Activated CD4-positive, alpha-beta T cell treated with anti-CD3 and anti-CD28 coated beads, Interleukin-2, amount 50 U/mL, for 24 hours (primary cell): ENCODE measurements around the gene PLAU.
A peak's percentile ranks its signal among the peaks of the same experiment; 100 is the strongest.
"Not testable (repeated sequence)": the region's sequence is repeated elsewhere in the genome, so short reads cannot be mapped to it uniquely, and the experiment has no call there.

Experiments used
- DNase-seq, 2 donors: peaks; one replicate each; pipeline ENCODE4 v3.0.0-alpha.2; 2020; ENCODE audit warnings: low read depth in 1 of 2, low spot score in 1 of 2

PLAU gene

DNA sequence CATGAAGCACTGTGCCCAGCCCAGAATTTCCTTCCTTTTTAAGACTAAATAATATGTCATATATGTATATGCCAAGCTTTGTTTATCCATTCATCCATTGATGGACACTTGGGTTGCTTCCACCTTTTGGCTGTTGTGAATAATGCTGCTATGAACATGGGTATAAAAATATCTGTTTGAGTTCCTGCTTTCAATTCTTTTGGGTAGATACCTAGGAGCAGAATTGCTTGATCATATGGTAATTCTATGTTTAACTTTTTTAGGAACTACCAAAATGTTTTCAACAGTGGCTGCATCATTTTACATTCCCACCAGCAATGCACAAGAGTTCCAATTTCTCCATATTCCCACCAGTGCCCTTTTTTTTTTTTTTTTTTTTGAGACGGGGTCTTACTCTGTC is 13.2 kb upstream of the PLAU start:
- DNase-seq = no peak

DNA sequence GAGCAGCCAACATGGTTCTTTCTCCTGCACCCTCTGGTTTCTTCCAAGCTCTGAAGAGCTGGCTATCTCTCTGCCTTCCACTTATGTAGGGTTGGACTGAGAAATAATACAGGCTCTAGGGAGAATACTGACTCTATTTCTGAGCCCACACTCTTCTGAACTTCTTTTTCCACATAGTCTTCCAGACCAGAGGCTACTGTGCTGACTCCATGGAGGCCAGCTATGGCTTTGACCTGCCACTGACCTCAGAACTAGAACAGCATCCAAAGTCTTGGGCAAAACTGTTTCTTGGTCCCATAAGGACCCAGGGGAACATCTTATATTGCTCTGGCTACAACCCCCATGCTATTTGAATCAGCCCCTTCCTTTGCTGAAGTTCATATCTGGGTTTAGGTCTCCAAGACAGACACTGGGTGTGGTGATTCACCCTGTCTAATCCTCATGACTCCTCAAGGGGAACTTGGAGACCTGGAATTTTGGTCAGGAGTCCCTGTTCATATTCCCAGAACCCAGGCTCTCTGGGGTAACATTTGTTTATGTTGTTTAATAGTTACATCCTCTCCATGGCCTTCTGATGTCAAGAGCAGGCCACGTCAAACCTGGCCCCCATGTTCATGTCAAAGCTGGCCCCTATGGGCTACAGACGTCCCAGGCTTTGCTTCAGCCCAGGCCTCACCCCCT is 12.1 kb upstream of the PLAU start:
- DNase-seq = no peak

DNA sequence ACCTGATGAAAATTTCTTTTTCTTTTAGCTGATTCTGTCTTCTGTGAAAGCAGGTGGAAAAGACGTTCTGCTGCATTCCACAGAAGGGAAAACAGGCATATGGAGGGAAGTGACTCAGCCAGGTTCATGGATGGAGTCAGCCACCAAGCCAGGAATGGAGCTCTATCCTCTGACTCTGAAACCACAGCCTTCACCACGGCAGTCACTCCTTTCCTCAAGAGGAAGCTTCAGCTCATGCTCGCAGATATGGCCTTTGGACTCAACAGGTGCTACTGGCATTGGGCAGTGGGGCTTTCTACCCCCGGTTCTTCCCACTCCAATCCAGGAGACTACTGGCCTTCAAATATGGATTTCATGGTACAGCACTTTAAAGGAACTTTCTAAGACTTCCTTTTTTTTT is 11.5 kb upstream of the PLAU start:
- no peak for DNase-seq

DNA sequence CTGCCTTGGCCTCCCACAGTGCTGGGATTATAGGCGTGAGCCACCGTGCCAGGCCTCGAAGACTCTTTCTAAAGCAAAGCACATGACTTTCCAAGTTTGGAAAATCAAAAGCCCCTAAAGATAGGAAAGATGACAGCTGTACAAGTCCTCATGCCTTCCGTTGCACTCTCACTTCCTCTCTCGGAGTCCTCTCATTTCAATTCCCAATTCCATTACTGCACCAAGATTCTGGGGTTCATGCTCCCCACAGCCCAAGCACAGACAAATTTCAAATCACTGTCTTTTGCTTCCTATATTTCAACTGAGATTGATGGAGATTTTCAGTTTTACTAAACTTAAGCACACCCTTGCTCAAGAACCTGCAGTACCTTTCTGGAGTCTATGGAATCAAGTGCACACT is 10.9 kb upstream of the PLAU start:
- no peak for DNase-seq

DNA sequence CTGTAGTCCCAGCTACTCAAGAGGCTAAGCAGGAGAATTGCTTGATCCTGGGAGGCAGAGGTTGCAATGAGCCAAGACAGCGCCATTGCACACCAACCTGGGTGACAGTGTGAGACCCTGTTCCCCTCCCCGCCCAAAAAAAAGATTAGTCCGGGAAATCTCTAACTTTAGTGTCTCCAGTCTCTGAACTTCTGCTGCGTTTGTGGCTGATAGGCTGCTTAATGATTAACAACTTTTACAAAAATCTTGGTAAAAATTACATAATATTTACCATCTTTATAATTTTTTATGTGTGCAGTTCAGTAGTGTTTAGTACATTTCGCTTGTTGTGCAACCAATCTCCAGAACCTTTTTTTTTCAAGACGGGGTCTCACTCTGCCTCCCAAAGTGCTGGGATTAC is 9.7 kb upstream of the PLAU start:
- DNase-seq = no peak

DNA sequence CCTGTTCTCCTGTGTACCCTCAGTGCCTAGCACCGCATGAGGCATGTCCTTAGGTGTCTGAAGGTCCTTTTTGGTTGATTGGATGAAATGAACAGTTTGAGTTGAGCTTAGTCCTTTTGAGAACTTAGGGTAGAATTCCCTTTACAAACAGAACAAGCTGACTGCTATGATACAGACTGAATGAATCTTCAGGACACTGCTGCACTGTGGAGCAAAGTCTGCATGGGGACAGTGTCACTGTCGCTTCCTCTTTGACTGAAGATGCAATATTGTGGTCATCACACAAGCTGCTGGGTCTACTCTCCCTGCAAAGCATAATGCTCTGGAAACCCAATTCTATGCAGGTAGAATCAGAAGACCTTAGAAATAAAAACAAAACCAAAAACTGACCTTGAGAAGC is 8.6 kb upstream of the PLAU start:
- no peak for DNase-seq

DNA sequence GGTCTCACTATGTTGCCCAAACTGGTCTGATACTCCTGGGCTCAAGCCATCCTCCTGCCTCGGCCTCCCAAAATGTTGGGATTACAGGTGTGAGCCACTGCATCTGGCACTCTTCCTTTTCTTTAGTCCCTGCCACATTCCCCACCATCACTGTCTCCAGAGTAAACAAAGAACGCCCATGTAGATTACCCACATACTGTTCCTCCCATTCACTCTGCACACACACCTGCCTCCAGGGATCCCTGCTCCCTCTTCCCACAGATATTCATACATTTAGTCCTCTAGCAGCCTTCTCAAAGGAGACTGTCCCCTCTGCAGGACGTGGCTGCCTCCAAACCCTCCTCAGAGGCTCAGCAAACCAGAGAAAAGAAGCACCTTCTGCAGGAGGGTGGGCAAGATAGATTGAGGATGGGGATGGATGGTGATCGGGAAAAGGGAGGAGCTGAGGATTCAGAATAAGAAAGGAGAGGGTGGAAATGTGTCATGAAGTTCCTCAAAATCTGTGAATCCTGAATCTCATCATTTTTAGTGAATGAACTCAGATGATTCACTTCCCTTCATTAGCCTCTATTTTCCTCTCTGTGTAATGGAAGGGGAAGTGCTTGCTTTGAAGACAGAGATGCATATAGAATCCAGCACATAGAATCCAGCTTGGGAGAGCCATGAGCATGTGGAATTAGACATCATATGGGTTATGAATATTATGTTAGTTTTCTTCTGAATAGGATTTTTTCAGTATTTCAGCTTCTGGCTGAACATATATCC is 5.5 kb upstream of the PLAU start:
- no peak for DNase-seq

DNA sequence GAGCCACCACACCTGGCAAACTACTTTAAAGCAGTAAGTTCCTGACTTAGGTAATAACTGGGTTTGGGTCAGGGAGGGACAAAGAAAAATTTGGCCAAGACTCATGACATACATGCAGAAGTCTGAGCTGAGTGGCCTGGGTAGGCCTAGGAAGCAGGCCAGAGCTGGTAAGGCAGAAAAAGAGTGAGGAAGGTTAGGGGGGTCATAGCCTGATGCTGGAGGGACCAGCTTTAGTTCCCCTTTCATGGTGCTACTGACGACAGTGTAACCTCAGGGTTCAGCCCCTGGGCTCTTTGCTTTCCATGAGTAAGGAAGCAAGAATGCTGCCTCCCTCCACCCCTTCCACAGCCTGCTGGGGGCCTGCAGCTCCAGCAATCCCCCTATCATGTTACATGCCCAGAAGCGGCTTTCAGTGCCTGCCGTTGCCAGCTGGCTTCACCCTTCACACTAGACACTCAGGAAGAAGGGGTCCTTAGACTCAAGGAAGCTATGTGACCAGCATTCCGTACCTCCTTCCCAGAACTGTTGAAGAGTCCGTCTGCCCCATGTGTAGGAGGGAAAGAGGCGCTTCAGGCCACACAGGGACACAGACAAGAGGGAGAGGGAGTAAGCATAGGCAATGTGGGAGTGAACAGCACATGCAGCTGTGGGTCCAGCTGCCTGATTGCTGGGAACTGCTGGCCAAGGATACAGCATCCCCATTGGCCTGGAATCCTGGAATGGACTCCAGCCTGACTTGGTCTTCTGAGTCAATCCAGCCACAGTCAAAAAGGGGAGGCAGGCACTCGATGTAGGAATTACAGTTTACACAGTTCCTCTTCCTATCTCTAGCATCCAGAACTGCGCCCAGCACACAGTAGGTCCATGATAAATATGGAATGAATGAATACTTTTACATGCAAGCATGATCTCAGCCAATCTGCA is 4.1 kb upstream of the PLAU start:
- DNase-seq = no peak

DNA sequence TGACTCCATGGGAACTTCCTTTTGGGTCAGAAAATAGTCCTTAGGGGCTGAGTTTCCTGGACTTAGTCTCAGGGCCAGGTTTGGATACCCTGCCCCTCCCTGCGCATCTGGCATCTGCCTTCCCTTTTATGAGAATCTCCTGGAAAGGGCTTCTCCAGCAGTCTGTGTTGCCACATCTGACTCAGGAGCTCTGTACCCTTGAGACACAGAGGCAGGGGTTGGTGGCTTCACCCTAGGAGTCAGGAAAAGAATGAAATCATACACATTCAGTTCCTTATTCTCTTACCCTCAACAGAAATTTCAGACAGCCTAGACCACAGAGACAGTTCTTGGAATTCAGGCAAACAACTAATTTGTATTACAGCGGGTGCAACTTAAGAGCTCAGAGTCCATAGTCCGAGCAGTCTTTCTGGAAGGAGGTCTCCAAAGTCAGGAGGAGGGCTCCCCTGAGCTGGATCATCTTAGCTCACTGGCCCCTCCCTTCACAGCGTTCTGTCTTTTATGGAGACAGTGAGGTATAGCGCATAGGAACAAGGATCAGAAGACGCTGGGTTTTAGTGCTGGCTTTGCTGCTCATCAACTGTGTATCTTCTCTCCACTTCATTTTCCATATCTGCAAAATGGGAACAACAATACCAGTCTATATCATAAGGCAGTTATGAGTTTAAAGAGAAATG is 3.0 kb upstream of the PLAU start:
- no peak for DNase-seq

DNA sequence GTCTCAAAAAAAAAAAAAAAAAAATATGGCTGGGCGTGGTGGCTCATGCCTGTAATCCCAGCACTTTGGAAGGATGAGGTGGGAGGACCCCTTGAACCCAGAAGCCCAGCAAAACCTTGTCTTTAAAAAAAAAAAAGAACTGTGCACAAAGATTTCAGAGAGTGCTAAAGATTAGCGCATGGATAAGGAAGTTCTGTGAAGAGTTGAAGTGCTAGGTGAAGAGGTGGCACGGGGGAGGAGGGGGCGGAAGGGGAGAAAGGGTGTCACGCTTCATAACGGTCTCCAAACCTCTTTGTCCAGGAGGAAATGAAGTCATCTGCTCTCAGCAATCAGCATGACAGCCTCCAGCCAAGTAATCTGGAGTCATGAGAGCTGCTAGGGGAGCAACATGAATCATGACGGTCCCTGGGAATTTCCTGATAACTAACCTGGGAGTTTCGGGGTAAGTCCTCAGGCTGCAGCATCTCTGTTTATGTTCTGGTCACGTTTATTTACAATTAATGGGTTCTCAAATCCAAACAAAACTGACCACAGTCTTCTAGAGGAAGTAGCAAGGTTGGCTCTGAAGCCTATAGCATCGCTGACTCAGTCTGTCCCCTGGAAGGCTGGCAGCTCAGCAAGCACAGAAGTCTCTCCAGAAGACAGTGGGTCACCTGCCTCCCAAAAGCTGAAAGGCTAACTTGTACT is 1.9 kb upstream of the PLAU start:
- peak in 1 of 2 donors; percentile 52 for DNase-seq

DNA sequence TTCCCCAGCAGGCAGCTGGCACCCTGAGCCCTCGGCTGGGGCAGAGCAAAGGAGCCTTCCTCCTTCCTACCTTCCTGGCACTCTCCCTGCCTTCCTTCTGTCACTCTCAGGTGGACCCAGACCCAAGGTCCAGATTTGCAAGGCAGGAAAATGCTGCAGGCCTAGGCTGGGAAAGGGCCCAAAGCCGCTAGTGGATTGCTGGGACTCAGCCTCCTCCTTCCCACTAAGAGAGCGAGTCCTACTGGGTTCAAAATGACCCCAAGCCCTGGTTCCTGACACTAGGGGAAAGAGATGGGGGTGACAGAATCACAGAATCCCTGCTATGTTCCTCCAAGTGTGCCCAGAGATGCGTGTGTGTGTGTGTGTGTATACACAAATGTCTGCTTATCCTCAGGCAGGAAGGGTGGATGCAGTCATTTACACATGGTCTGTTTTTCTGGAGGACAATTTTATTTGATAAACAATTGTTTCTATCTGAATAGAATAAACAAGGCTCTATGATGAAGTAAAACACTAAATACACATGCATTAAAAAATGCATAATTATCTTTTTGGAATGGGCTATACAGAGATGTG is 1.3 kb upstream of the PLAU start:
- no peak for DNase-seq

DNA sequence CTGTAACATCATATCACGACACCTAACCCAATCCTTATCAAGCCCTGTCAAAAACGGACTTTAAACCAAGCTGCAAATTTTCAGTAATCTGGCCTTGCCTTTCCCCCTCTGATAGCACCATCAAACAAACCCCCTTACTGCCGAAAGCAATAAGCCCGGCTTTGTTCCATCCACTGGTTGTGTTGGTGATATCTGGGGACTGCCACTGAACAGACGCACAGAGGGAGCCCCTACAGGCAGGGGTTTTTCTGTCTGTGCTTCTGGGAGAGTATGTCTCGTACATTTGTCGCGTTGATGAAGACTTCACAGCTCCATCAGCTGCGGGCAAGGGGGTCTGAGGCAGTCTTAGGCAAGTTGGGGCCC is 550 bp upstream of the PLAU start:
- no peak for DNase-seq

DNA sequence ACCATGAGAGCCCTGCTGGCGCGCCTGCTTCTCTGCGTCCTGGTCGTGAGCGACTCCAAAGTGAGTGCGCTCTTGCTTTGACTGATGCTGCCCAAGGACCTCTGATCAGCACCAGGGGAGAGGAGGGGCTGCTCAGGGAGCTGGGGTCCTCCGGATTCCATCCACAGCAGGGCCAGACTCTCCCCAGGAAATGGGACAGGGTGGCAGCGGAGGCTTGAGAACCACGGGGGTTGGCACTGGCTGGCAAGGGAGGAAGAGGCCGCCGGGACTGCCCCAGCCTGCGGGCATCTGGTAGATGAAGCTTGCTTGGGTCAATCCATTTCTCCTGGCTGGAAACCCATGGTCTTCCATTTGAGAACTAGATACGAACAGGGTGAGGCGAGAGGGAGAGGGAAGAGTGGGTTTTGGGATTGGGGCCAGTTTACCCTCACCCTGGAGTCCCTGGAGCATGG is 647 bp downstream of the PLAU start:
- no peak for DNase-seq

DNA sequence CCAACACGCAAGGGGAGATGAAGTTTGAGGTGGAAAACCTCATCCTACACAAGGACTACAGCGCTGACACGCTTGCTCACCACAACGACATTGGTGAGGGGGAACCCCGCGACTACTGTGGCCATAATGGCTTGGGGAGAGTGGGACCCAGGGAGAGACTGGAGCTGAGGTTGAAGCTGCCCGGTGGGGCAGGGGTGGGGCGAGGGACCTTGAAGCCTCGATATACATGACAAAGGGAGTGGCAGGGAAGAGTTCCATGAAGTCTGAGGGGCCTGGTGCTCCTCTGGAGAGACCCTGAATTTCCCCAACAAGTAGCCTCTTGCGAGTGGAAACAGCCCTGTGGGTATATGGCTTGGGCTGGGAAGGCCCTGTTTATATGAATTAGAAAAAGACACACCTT is 3.1 kb downstream of the PLAU start:
- no peak for DNase-seq

DNA sequence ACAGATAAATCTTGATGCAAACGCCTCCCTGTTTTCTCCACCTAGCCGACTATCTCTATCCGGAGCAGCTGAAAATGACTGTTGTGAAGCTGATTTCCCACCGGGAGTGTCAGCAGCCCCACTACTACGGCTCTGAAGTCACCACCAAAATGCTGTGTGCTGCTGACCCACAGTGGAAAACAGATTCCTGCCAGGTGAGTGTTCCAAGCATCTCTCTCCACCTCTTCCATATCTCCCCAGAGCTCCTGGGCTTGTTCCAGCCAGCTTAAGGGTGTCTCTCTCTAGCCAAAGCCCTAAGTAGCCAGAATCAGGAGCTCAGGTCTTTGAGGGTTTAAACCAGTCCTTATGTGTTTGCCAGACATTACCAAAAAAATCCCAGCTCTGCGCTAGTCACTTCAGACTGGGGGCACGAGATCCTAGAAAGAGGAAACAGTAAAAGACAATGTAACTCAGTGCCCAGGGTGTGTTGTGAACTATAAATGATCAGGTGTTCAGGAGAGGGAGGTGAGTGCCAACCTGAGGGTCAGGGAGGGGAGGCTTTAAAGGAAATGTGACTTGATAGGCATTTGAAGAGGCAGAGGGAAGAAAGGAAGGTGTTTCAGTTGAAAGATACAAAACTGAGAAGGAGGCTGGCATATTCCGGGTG is 4.4 kb downstream of the PLAU start:
- DNase-seq = no peak

DNA sequence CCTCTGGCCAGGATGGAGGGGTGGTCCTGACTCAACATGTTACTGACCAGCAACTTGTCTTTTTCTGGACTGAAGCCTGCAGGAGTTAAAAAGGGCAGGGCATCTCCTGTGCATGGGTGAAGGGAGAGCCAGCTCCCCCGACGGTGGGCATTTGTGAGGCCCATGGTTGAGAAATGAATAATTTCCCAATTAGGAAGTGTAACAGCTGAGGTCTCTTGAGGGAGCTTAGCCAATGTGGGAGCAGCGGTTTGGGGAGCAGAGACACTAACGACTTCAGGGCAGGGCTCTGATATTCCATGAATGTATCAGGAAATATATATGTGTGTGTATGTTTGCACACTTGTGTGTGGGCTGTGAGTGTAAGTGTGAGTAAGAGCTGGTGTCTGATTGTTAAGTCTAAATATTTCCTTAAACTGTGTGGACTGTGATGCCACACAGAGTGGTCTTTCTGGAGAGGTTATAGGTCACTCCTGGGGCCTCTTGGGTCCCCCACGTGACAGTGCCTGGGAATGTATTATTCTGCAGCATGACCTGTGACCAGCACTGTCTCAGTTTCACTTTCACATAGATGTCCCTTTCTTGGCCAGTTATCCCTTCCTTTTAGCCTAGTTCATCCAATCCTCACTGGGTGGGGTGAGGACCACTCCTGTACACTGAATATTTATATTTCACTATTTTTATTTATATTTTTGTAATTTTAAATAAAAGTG is 6.0 kb downstream of the PLAU start:
- no peak for DNase-seq

DNA sequence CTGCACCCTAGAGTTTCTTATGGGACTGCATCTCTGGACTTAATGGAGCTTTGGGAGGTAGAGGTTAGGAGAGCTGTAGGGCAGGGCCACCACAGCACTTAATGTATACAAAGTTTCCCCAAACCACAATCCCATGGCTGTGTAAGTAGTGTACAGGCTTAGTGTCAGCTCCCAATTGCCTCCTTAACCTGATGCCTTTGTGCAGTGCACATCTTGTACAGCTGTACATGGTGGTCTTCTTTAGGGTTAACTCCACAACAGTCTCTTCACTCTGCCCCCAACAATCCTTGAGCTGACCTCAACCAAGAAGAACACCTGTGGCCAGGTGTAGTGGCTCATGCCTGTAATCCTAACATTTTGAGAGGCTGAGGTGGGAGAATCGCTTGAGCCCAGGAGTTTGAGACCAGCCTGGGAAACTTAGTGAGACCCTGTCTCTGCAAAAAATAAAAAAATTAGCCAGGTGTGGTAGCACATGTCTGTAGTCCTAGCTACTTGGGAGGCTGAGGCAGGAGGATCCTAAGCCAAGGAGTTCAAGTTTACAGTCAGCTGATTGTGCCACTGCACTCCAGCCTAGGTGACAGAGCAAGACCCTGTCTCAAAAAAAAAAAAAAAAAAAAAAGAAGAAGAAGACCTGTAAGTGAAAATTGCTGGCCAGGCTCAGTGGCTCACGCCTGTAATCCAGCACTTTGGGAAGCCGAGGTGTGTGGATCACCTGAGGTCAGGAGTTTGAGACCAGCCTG is 6.8 kb downstream of the PLAU start:
- no peak for DNase-seq

DNA sequence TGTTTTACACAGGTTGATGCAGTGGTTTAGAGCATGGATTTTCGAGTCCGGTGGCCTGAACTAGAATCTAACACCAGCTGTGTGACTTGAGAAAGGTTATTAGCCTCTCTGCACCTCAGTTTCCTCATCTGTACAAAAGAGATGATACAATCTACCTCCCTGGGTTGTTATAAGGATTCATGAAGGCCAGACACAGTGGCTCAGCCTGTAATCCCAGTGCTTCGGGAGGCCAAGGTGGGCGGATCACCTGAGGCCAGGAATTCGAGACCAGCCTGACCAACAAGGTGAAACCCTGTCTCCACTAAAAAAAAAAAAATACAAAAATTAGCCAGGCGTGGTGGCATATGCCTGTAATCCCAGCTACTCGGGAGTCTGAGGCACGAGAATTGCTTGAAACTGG is 8.5 kb downstream of the PLAU start:
- not testable (repeated sequence) for DNase-seq

DNA sequence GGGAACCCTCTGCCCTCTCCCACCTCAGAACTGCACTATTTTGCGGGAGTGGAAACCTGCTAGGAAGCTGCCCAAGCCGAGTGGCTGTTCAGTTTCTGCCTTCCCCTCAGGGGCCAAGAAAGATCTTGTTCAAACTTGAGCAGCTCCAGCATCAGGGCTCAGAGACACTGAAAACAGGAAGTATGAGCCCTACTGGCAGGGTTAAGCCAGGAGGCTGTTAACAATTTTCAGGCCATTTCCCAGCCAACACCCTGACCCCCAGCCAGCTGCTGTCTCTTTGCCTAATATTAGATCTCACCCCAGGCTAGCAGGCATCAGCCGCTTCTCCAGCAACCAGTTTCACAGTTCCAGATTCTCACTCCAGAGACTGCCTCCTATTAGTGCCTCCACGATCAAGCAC is 9.2 kb downstream of the PLAU start:
- DNase-seq = no peak
